GM10266 (cell line): ENCODE results near the gene RPTOR.

Experiments used
- DNase-seq: peaks from one replicate; pipeline ENCODE4 v3.0.0; 2012; ENCODE audit errors: extremely low spot score
- TF ChIP-seq, protein P1 (sequence below): IDR thresholded peaks from 2 replicates; pipeline ENCODE4 v1.5.1; 2012; ENCODE audit warnings: mild to moderate bottlenecking, low read depth; ENCODE audit not compliant: control insufficient read depth, insufficient read depth; ENCODE audit errors: missing control alignments

Gene RPTOR

GRCh38 chr17:80682372-80682771 is 137.7 kb downstream of the RPTOR start:
- DNase-seq: no peak
- TF ChIP-seq, protein P1, sequence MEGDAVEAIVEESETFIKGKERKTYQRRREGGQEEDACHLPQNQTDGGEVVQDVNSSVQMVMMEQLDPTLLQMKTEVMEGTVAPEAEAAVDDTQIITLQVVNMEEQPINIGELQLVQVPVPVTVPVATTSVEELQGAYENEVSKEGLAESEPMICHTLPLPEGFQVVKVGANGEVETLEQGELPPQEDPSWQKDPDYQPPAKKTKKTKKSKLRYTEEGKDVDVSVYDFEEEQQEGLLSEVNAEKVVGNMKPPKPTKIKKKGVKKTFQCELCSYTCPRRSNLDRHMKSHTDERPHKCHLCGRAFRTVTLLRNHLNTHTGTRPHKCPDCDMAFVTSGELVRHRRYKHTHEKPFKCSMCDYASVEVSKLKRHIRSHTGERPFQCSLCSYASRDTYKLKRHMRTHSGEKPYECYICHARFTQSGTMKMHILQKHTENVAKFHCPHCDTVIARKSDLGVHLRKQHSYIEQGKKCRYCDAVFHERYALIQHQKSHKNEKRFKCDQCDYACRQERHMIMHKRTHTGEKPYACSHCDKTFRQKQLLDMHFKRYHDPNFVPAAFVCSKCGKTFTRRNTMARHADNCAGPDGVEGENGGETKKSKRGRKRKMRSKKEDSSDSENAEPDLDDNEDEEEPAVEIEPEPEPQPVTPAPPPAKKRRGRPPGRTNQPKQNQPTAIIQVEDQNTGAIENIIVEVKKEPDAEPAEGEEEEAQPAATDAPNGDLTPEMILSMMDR: no peak

DNA sequence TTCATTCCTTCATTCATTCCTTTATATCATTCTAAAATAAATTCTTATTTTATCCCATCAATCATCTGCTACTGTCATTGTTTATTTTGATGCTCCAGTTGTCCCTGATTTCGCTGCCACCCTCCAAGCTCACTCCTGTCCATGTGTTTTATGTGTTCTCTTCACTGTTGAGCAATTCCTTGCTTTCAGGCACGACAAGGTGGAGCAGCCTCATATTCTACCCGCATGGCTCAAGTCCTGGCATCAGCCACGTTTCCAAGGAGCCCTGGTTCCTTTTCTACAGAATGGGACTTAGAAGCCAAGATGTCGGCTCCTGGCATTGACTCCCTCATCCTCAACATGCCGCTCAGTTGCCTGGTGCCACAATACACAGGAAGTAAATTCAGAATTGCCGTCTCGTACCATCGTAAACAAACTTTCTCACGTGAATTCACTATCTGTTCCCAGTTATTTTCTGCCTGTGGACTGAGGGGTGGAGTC is 139.0 kb downstream of the RPTOR start:
- TF ChIP-seq, protein P1: no peak
- DNase-seq: no peak

- DNase-seq: no peak
- TF ChIP-seq, protein P1: no peak
Observed at GRCh38 chr17:80687839-80688238, 143.2 kb downstream of the RPTOR start.

DNA sequence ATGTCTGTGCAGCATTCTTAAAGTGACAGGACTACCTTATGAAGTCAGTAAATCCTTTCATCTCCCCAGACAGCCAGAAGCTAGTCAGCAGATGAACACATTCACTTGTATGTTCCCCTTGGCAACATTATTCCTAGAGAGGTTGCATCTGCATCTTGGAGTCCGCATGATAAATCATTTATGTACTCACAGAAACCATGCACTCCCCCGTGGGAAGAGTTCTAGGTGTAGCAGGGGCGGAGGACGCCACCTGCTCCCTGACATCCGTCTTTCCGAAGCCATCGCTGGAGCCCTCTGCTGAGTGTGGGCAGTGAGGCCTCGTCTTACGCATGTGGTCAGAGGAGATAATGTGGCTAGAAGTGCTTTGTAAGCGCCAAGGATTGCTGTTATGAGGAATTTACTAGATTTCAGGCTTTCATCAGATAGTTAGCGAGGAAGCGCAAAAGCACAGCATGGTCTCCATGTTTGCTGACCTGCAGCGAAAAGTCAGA is 144.5 kb downstream of the RPTOR start:
- TF ChIP-seq, protein P1: no peak
- no peak for DNase-seq

DNA sequence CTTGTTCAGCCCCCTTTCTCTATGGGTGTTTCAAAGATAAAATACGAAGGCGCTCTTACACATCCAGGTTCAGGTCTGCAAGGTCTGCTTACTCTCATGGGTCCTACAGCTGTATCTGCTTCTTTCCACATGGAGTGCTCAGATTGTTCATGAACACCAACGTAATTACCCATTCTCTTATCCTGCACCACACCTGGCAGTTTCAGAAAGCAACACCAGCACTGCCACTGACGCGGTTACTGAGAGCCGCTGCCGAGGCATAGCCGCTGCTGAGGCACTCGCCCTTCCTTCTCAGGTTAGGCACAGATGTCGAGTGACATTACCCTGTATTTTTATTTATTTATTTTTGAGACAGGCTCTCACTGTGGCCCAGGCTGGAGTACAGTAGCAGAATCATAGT is 147.1 kb downstream of the RPTOR start:
- TF ChIP-seq, protein P1: no peak
- DNase-seq: no peak

DNA sequence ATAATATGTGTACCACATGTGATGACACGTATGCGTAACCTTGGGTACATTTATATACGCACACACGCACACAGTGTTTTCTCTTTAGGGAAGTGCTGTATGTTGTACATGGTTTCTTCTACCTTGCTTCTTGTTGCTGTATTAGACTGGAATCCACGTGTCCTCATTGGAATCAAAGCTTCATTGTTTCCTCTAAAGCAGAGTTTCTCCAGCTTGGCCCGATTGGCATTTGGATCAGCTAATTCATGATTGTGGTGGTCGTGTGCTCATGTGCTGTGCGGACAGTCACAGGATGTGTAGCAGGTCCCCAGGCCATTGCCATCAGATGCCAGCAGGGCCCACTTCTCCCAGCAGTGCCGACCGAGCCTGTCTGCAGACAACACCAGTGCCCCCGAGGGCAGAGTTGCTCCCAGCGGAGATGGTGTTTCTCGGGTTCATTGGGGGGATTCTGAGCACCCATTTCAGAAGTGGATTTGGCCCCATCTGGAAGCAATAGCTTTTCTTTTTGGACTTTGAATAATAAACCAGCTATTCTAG is 148.4 kb downstream of the RPTOR start:
- TF ChIP-seq, protein P1: no peak
- DNase-seq: no peak

- no peak for DNase-seq
- TF ChIP-seq, protein P1: no peak
Observed at GRCh38 chr17:80693511-80693910, 148.9 kb downstream of the RPTOR start.
